ENCODE measurements around the gene TMEM87A. TPM values are rescaled to one million over a fixed set of nuclear protein-coding genes. Genes with fewer than 3 reads are reported as not detected.

TMEM87A gene
- total and polyA plus RNA-seq, 3 donors from 2014 or later: 64.2 to 92.9 (median 79.5) TPM

- TF ChIP-seq, protein P1, sequence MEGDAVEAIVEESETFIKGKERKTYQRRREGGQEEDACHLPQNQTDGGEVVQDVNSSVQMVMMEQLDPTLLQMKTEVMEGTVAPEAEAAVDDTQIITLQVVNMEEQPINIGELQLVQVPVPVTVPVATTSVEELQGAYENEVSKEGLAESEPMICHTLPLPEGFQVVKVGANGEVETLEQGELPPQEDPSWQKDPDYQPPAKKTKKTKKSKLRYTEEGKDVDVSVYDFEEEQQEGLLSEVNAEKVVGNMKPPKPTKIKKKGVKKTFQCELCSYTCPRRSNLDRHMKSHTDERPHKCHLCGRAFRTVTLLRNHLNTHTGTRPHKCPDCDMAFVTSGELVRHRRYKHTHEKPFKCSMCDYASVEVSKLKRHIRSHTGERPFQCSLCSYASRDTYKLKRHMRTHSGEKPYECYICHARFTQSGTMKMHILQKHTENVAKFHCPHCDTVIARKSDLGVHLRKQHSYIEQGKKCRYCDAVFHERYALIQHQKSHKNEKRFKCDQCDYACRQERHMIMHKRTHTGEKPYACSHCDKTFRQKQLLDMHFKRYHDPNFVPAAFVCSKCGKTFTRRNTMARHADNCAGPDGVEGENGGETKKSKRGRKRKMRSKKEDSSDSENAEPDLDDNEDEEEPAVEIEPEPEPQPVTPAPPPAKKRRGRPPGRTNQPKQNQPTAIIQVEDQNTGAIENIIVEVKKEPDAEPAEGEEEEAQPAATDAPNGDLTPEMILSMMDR (IDR thresholded peaks at IDR 0.05): no peak
- no peak for TF ChIP-seq POLR2A (IDR thresholded peaks at IDR 0.05)
- Histone ChIP-seq H3K36me3 (ENCODE audit: low read depth, missing control alignments) (no peaks in the 10 kb centered on the region), H3K4me3 (no peak overlapping the region), H3K27ac (no peak overlapping the region), H3K27me3 (no peaks in the 10 kb centered on the region), H3K9me3 (no peaks in the 10 kb centered on the region), H3K4me1 (no peaks in the 10 kb centered on the region)
- WGBS, 2 donors: 94 to 96% methylated on average over 4 of the region's 4 CpGs
- no peak for DNase-seq
- intact Hi-C loops (cut with DNase I; ENCODE audit: low total_unique reads): no loop called here
Observed at GRCh38 chr15:42287931-42288330, 14.7 kb upstream of the TMEM87A start.

DNA sequence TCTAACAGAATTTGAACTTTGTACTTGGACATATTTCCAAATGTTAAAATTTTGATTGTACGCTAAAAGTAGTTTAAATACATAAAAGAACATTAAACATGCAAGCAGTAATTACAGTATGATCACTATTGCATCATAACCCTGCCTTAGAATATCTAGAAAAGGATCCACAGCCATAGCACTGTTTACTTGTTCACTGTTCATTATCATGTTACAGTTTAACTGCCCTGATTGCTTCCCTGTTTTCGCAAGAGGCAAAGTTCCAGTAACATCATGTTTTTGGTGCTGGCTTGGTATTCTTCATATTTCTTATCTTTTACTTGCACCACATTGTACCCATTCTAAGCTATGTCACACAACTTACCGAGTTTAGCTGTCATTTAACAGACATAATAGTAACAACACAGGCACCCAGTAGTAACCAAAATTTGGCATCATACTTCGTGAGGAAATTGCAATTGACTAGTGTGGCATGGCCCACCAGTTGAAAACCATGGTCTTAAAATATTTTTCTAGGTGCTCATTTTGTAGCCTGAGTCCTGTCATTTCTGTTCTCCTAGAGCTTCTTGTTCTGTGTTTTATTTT is 13.3 kb upstream of the TMEM87A start:
- Histone ChIP-seq H3K4me1 (no peaks in the 10 kb centered on the region), H3K36me3 (ENCODE audit: low read depth, missing control alignments) (no peaks in the 10 kb centered on the region), H3K4me3 (no peak overlapping the region), H3K9me3 (no peaks in the 10 kb centered on the region), H3K27me3 (no peaks in the 10 kb centered on the region), H3K27ac (no peak overlapping the region)
- no peak for DNase-seq
- TF ChIP-seq, protein P1 (IDR thresholded peaks at IDR 0.05): no peak
- intact Hi-C loops (cut with DNase I; ENCODE audit: low total_unique reads): no loop called here
- 85 to 89% methylated on average over 4 of the region's 4 CpGs for WGBS, 2 donors

DNA sequence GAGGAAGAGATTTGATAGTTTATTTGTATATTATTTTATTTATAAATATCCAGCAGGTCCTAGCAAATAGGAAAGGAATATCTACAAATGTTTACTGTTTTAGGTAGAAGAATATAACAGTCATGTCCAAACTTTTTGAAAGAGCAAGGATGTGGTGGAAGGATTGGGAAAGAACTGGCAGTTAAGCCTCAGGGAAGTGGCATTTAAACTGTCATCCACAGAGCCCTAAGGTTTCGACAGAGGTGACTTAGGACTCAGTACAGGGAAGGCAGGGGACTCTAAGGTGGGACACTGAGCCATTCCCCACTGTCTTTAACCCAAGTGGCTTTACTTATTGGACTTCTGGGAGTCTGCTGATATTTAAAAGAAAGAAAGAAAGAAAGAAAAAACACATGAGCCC is 11.8 kb upstream of the TMEM87A start:
- no peak for DNase-seq
- Histone ChIP-seq H3K4me3 (no peak overlapping the region), H3K4me1 (no peaks in the 10 kb centered on the region), H3K36me3 (ENCODE audit: low read depth, missing control alignments) (no peaks in the 10 kb centered on the region), H3K27ac (no peak overlapping the region), H3K9me3 (no peaks in the 10 kb centered on the region), H3K27me3 (no peaks in the 10 kb centered on the region)
- WGBS, 2 donors: 83 to 93% methylated on average over 1 of the region's 1 CpG
- TF ChIP-seq, protein P1 (IDR thresholded peaks at IDR 0.05): no peak
- TF ChIP-seq POLR2A (IDR thresholded peaks at IDR 0.05): no peak
- intact Hi-C loops (cut with DNase I; ENCODE audit: low total_unique reads): no loop called here

- H3K4me3 ChIP-seq: no peak overlapping the region
- no peaks in the 10 kb centered on the region for H3K9me3 ChIP-seq
- no peaks in the 10 kb centered on the region for H3K27me3 ChIP-seq
- H3K36me3 ChIP-seq (ENCODE audit: low read depth, missing control alignments): no peaks in the 10 kb centered on the region
- DNase-seq: no peak
- H3K27ac ChIP-seq: no peak overlapping the region
- TF ChIP-seq POLR2A (IDR thresholded peaks at IDR 0.05): no peak
- TF ChIP-seq, protein P1 (IDR thresholded peaks at IDR 0.05): no peak
- H3K4me1 ChIP-seq: no peaks in the 10 kb centered on the region
- intact Hi-C loops (cut with DNase I; ENCODE audit: low total_unique reads): no loop called here
Observed at GRCh38 chr15:42284551-42284950, 11.3 kb upstream of the TMEM87A start.

GRCh38 chr15:42283671-42284070 is 10.4 kb upstream of the TMEM87A start:
- no peaks in the 10 kb centered on the region for H3K27me3 ChIP-seq
- intact Hi-C loops (cut with DNase I; ENCODE audit: low total_unique reads): no loop called here
- no peaks in the 10 kb centered on the region for H3K9me3 ChIP-seq
- no peak for TF ChIP-seq POLR2A (IDR thresholded peaks at IDR 0.05)
- TF ChIP-seq, protein P1 (IDR thresholded peaks at IDR 0.05): no peak
- H3K27ac ChIP-seq: no peak overlapping the region
- 82 to 88% methylated on average over 3 of the region's 3 CpGs for WGBS, 2 donors
- H3K4me1 ChIP-seq: no peaks in the 10 kb centered on the region
- DNase-seq: no peak
- H3K4me3 ChIP-seq: no peak overlapping the region
- H3K36me3 ChIP-seq (ENCODE audit: low read depth, missing control alignments): no peaks in the 10 kb centered on the region
